A549 (cell line): Measurements from ENCODE around the gene SFR1. TPM values are rescaled to one million over a fixed set of nuclear protein-coding genes. Genes with fewer than 3 reads are reported as not detected.

ENCODE experiments used
- ATAC-seq, 2 experiments: fragments of 200-7000 bp in 1 of 2; fragments of >200 bp in 1 of 2; cut with Nextera tagmentation in 1 of 2; cut with Tn5 transposase in 1 of 2; 3 replicates each; pipeline versions ENCODE4 v1.8.0 to v1.9.1; 2018 to 2020; ENCODE audit warnings: mild to moderate bottlenecking in 1 of 2, moderate library complexity in 1 of 2
- CTCF ChIA-PET: fragments of 300-600 bp; sonication (Branson Sonifier 250); formaldehyde crosslinking; extraction: SDS; loops from one replicate; lab custom pipeline; 2021; ENCODE audit warnings: antibody characterized with exemption, inconsistent platforms; lab: Yijun Ruan, JAX
- POLR2A ChIA-PET: fragments of 350-600 bp; formaldehyde crosslinking; extraction: SDS; loops from one replicate; lab custom pipeline; 2021; ENCODE audit warnings: antibody characterized with exemption, inconsistent platforms; lab: Yijun Ruan, JAX
- DNase-seq, 2 experiments: peaks; one replicate each; pipeline versions ENCODE4 v3.0.0 to v3.0.0-alpha.2; 2011 to 2016; ENCODE audit warnings: low read depth in 1 of 2, low spot score in 1 of 2
- FAIRE-seq: peaks from 2 replicates; lab custom pipeline; 2011; peaks lifted over from hg19 to GRCh38; lab: Jason Lieb, UNC
- H3K27ac ChIP-seq, 2 experiments: fragments of >200 bp; sonication (Bioruptor Twin); formaldehyde crosslinking; 3 replicates each; pipeline ENCODE4 v1.5.1; 2016 to 2017
- H3K4me1 ChIP-seq: fragments of >200 bp; sonication (Bioruptor Twin); formaldehyde crosslinking; 3 replicates; pipeline ENCODE4 v1.6.1; 2016
- H3K4me2 ChIP-seq: fragments of >200 bp; sonication (Bioruptor Twin); formaldehyde crosslinking; 3 replicates; pipeline ENCODE4 v1.6.1; 2016
- H3K4me3 ChIP-seq: fragments of >200 bp; sonication (Bioruptor Twin); formaldehyde crosslinking; 3 replicates; pipeline ENCODE4 v1.5.1; 2016
- H3K9me3 ChIP-seq: fragments of >200 bp; sonication (Bioruptor Twin); formaldehyde crosslinking; 3 replicates; pipeline ENCODE4 v1.6.1; 2016
- CEBPB ChIP-seq, 2 experiments: fragments of >200 bp in 1 of 2; sonication (Bioruptor Twin) in 1 of 2; formaldehyde crosslinking in 1 of 2; IDR thresholded peaks; 2 replicates each; pipeline ENCODE4 v1.6.1; 2012 to 2016
- CHD2 ChIP-seq: fragments of 150-350 bp; IDR thresholded peaks from 2 replicates; pipeline ENCODE4 v1.6.1; 2014; ENCODE audit warnings: low read length; ENCODE audit not compliant: partially characterized antibody
- GATA3 ChIP-seq: IDR thresholded peaks from 2 replicates; pipeline ENCODE4 v1.6.1; 2012; ENCODE audit warnings: borderline replicate concordance
- HDAC2 ChIP-seq: fragments of 200-600 bp; sonication (generic); IDR thresholded peaks from 2 replicates; pipeline ENCODE4 v1.6.1; 2016
- HOXA7 ChIP-seq: fragments of 250-450 bp; sonication (Bioruptor Pico); IDR thresholded peaks from 2 replicates; pipeline ENCODE4 v1.5.0; 2020; ENCODE audit warnings: mild to moderate bottlenecking, moderate library complexity
- KDM5A ChIP-seq: fragments of 200-600 bp; sonication (generic); IDR thresholded peaks from 2 replicates; pipeline ENCODE4 v1.6.1; 2016; ENCODE audit warnings: antibody characterized with exemption, mild to moderate bottlenecking
- MAFK ChIP-seq: fragments of 450-650 bp; IDR thresholded peaks from 2 replicates; pipeline ENCODE4 v1.6.1; 2014; ENCODE audit not compliant: partially characterized antibody
- PHF8 ChIP-seq: fragments of 200-600 bp; sonication (generic); IDR thresholded peaks from 2 replicates; pipeline ENCODE4 v1.6.1; 2016; ENCODE audit warnings: low read depth, mild to moderate bottlenecking, antibody characterized with exemption, moderate library complexity, borderline replicate concordance
- RAD21 ChIP-seq, 2 experiments: fragments of >200 bp in 1 of 2; sonication (Bioruptor Twin) in 1 of 2; formaldehyde crosslinking in 1 of 2; IDR thresholded peaks in 1 of 2; conservative IDR thresholded peaks in 1 of 2; 2 replicates in 1 of 2; 3 replicates in 1 of 2; pipeline ENCODE4 v1.6.1; 2012 to 2018; ENCODE audit warnings: inconsistent platforms in 1 of 2
- SMC3 ChIP-seq: fragments of >200 bp; sonication (Bioruptor Twin); formaldehyde crosslinking; IDR thresholded peaks from 3 replicates; pipeline ENCODE4 v1.6.1; 2018; ENCODE audit warnings: inconsistent platforms
- WGBS: methylation state at CpG from one replicate; pipeline ENCODE4 v1.1.6; 2017; ENCODE audit errors: missing lambda C conversion rate; 5-methylcytosine and 5-hydroxymethylcytosine counted together
- polyA plus RNA-seq, 4 experiments: library from polyadenylated mRNA; depleted of rRNA in 3 of 4; stranded (reverse); fragments of >200 nt; fragmentation: RNase III in 1 of 4; extraction: RNeasy Plus Mini Kit Qiagen cat#74134 plus additional on column Dnase treatment in 1 of 4; gene quantifications; 2 replicates in 3 of 4; 3 replicates in 1 of 4; pipeline ENCODE4 v1.2.3, GENCODE V29; 2011 to 2017
- TF ChIP-seq, protein P1 (sequence below): fragments of 150-350 bp; IDR thresholded peaks from 2 replicates; pipeline ENCODE4 v1.6.1; 2014; ENCODE audit warnings: low read depth, mild to moderate bottlenecking, low read length
- TF ChIP-seq, protein P2 (sequence below): fragments of >200 bp; sonication (Bioruptor Twin); formaldehyde crosslinking; IDR thresholded peaks from 3 replicates; pipeline ENCODE4 v1.5.1; 2016
- TF ChIP-seq, protein P3 (sequence below): fragments of 200-600 bp; sonication (generic); IDR thresholded peaks from 2 replicates; pipeline ENCODE4 v1.6.1; 2016; ENCODE audit warnings: antibody characterized with exemption, mild to moderate bottlenecking, moderate library complexity

SFR1 gene
- polyA plus RNA-seq, 2 of the 4 experiments (the other 2 are of a cell fraction): 16.2 to 17.6 TPM

DNA sequence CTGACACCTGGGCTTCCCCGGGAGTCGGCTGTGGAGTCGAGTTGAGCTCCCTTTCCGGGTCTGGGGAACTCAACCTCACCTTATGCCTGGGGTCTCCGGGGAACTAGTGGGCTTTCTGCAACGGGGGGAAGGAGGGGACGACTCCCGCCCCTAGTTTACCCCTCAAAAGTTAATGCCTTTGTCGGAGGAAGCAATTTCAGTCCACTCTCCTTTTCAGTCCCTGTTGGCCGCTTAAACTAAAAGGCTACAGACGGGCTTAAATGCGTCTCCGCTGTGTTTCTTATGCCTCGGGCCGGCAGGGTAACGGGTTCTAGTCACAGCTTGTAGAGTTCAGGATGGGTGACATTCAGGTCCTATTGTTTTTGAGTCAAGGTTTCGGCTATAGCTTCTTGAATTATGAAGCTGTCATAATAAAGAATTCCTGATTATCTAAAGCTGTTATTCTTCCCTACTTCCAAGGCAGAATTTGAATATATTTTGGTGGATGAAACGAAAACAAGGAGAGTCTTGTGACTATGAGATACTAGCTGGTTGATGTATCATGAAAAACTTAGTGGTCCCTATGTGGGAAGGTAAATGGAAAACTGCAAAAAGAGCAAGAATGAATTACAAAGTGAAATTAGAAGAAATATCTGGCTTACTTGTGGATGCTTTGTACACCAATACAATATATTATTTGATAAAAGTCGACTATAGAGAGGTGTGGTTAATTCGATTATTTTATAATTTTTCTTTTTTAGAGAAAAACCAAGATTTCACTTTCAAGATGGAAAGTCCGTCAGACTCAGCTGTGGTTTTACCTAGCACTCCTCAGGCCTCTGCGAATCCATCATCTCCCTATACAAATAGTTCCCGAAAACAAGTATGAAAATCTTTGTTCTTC, 495 bp downstream of the SFR1 start:
- FAIRE-seq: peak; percentile 7
- WGBS: 7% methylated on average over 19 of the region's 23 CpGs

DNA sequence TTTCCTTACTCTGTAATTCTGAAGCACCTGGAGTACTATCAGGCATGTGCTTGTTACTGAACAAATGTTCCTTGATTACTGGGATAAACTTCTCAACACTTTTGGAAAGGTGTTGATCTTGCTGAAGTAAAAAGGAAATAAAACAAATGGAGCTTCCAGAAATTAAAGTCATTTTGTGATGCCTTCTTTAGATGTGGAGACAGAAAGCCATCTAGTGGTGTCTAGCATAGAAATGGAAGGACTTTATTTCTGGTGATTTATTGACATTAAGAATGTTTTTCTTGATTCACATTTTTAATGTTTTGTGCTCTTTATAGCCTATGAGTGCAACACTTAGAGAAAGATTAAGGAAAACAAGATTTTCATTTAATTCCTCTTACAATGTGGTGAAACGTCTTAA, 1.4 kb downstream of the SFR1 start:
- Histone ChIP-seq H3K9me3 (no peaks in the 10 kb centered on the region), H3K4me2 (peak overlapping the region; percentile 85), H3K27ac (peak overlapping the region; percentile 88 to 93; a peak in 5 of 6 replicates), H3K4me3 (peak overlapping the region; percentile 88; the same call in 2 of the 3 replicates), H3K4me1 (peaks cover 50% of the 10 kb centered on the region)
- 4% methylated on average over 1 of the region's 1 CpG for WGBS
- FAIRE-seq: peak; percentile 99
- CTCF ChIA-PET: interaction anchor here (0.7 to 9.6 kb wide), 26 partner anchors 11 to 410 kb away, joined by 3 to 166 read pairs (median 5); no protein-coding TSS in a partner anchor
- no peak for ATAC-seq
- peak; percentile 38 to 39 for DNase-seq
- POLR2A ChIA-PET: interaction anchor here (1.7 to 3.5 kb wide), 4 partner anchors 68 to 235 kb away, joined by 3 to 32 read pairs (median 18); partner anchors contain the start of gene SLK
- TF ChIP-seq, protein P1, sequence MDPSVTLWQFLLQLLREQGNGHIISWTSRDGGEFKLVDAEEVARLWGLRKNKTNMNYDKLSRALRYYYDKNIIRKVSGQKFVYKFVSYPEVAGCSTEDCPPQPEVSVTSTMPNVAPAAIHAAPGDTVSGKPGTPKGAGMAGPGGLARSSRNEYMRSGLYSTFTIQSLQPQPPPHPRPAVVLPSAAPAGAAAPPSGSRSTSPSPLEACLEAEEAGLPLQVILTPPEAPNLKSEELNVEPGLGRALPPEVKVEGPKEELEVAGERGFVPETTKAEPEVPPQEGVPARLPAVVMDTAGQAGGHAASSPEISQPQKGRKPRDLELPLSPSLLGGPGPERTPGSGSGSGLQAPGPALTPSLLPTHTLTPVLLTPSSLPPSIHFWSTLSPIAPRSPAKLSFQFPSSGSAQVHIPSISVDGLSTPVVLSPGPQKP: no peak
- TF ChIP-seq, protein P2, sequence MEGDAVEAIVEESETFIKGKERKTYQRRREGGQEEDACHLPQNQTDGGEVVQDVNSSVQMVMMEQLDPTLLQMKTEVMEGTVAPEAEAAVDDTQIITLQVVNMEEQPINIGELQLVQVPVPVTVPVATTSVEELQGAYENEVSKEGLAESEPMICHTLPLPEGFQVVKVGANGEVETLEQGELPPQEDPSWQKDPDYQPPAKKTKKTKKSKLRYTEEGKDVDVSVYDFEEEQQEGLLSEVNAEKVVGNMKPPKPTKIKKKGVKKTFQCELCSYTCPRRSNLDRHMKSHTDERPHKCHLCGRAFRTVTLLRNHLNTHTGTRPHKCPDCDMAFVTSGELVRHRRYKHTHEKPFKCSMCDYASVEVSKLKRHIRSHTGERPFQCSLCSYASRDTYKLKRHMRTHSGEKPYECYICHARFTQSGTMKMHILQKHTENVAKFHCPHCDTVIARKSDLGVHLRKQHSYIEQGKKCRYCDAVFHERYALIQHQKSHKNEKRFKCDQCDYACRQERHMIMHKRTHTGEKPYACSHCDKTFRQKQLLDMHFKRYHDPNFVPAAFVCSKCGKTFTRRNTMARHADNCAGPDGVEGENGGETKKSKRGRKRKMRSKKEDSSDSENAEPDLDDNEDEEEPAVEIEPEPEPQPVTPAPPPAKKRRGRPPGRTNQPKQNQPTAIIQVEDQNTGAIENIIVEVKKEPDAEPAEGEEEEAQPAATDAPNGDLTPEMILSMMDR: peak; percentile 84
- TF ChIP-seq HDAC2: no peak
- TF ChIP-seq RAD21 (conservative IDR thresholded peaks at IDR 0.05 in 1 of 2, IDR thresholded peaks at IDR 0.05 in 1 of 2): peak; percentile 83 to 84
- peak; percentile 90 for TF ChIP-seq SMC3

More for the DNA sequence above, 495 bp downstream of the SFR1 start:
- Histone ChIP-seq H3K9me3 (no peaks in the 10 kb centered on the region), H3K4me3 (peak overlapping the region; percentile 88), H3K4me1 (peaks cover 45% of the 10 kb centered on the region), H3K27ac (peak overlapping the region; percentile 88 to 93), H3K4me2 (peak overlapping the region; percentile 85)
- ChIA-PET POLR2A (interaction anchor here (0.6 to 3.5 kb wide), 25 partner anchors 10 to 235 kb away, joined by 3 to 59 read pairs (median 6); partner anchors contain the start of genes GSTO1, GSTO2, ITPRIP and SLK), CTCF (interaction anchor here (0.7 to 9.6 kb wide), 65 partner anchors 8 to 426 kb away, joined by 3 to 166 read pairs (median 4); partner anchors contain the start of gene CFAP43)
- DNase-seq: peak in 1 of 2 experiments; percentile 31
- peak in 1 of 2 experiments; percentile 0; a peak in 2 of 6 replicates for ATAC-seq
- TF ChIP-seq MAFK (no peak), KDM5A (peak; percentile 57; the same call in 1 of the 2 replicates), GATA3 (no peak), CEBPB (IDR thresholded peaks at IDR 0.05) (no peak), HOXA7 (CRISPR knock-in tag) (no peak), CHD2 (no peak), PHF8 (peak; percentile 51; the same call in 1 of the 2 replicates)

DNA sequence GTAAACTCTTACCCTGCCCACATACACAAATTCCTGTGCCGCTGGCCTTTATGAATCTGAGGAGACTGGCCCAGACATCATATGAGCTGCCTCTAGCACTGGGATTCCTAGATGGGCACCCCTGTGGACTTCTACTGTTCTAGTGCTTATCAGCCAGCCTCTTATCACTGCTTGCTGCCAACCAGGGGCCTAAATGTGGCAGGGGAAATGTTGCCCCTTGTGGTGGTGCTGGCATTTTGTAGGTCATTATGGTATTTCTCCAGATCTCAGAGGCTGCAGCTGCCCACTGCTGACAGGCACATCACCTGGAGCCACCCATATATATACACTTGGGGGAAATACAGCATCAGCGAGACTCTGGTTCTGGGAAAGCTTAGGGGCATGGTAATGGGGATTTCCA, 5.4 kb downstream of the SFR1 start:
- POLR2A ChIA-PET: no interaction called here
- Histone ChIP-seq H3K4me2 (no peak overlapping the region), H3K4me1 (peaks cover 29% of the 10 kb centered on the region)

More for the DNA sequence above, 5.4 kb downstream of the SFR1 start:
- peak; percentile 64 to 74 for DNase-seq
- Histone ChIP-seq H3K4me3 (no peak overlapping the region), H3K27ac (peak overlapping the region in 1 of 2 experiments; percentile 28; a peak in 1 of 6 replicates), H3K9me3 (no peaks in the 10 kb centered on the region)
- FAIRE-seq: no peak
- ATAC-seq: peak; percentile 93 to 94
- CTCF ChIA-PET: interaction anchor here (0.6 to 9.6 kb wide), 18 partner anchors 12 to 243 kb away, joined by 3 to 166 read pairs (median 4); no protein-coding TSS in a partner anchor
- TF ChIP-seq, protein P2: peak; percentile 44; the same call in 2 of the 3 replicates
- TF ChIP-seq, protein P3, sequence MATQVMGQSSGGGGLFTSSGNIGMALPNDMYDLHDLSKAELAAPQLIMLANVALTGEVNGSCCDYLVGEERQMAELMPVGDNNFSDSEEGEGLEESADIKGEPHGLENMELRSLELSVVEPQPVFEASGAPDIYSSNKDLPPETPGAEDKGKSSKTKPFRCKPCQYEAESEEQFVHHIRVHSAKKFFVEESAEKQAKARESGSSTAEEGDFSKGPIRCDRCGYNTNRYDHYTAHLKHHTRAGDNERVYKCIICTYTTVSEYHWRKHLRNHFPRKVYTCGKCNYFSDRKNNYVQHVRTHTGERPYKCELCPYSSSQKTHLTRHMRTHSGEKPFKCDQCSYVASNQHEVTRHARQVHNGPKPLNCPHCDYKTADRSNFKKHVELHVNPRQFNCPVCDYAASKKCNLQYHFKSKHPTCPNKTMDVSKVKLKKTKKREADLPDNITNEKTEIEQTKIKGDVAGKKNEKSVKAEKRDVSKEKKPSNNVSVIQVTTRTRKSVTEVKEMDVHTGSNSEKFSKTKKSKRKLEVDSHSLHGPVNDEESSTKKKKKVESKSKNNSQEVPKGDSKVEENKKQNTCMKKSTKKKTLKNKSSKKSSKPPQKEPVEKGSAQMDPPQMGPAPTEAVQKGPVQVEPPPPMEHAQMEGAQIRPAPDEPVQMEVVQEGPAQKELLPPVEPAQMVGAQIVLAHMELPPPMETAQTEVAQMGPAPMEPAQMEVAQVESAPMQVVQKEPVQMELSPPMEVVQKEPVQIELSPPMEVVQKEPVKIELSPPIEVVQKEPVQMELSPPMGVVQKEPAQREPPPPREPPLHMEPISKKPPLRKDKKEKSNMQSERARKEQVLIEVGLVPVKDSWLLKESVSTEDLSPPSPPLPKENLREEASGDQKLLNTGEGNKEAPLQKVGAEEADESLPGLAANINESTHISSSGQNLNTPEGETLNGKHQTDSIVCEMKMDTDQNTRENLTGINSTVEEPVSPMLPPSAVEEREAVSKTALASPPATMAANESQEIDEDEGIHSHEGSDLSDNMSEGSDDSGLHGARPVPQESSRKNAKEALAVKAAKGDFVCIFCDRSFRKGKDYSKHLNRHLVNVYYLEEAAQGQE: no peak
- TF ChIP-seq RAD21 (conservative IDR thresholded peaks at IDR 0.05 in 1 of 2, IDR thresholded peaks at IDR 0.05 in 1 of 2) (peak in 1 of 2 experiments; percentile 51; a peak in 3 of 5 replicates), SMC3 (0 out of 3 replicates have a peak, but pooled peaks have one; percentile 15)
- WGBS: 67% methylated on average over 2 of the region's 2 CpGs
